HT-29 (cell line): Measurements from ENCODE around the gene UBE2Z. TPM values are rescaled to one million over a fixed set of nuclear protein-coding genes. Genes with fewer than 3 reads are reported as not detected.

Experiments
- DNase-seq: peaks from one replicate; pipeline ENCODE4 v3.0.0-alpha.2; 2015; ENCODE audit warnings: low spot score
- small RNA-seq: library from RNA; depleted of rRNA; stranded (forward); fragments of <200 nt; gene quantifications from one replicate; pipeline ENCODE3, GENCODE V24; 2014
- total RNA-seq: library from RNA; depleted of rRNA; stranded (reverse); fragments of >200 nt; shearing (Covaris generic); gene quantifications from 2 replicates; pipeline ENCODE4 v1.2.3, GENCODE V29; 2014; rRNA removed

UBE2Z gene
- total RNA-seq, 1 experiment from 2014 or later = 75.5 TPM

DNA sequence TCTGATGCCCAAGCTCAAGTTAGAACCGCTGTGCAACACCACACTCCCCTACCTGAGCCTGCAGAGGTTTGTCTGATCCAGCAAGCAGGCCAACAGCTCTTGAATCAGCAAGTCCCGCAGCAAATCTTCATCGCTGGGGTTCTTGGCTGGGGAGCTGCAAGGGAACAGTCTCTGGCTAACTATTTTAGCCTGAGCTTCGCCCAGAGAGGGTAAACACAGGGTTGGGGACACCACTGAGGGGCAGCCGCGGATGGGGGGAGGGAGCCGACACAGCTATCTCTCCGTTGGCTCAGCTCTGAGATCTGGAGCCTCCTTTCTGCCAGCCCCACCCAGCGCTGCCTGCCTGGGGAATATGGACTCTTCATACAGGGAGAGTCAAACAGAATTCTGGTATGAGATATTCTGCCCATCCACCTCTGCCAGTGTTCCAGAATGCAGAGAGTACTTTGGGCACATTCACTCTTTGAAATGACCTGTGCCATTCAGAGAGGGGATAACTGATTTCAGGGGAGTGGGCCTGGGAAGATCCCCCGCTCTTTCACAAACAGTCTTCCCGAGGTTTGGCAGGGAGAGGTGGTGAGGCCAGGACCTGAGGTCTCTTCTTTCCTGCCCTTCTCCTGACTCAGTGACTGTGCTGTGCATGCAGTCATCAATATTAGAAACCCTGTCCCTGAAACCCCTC is 52.8 kb downstream of the UBE2Z start:
- no peak for DNase-seq

DNA sequence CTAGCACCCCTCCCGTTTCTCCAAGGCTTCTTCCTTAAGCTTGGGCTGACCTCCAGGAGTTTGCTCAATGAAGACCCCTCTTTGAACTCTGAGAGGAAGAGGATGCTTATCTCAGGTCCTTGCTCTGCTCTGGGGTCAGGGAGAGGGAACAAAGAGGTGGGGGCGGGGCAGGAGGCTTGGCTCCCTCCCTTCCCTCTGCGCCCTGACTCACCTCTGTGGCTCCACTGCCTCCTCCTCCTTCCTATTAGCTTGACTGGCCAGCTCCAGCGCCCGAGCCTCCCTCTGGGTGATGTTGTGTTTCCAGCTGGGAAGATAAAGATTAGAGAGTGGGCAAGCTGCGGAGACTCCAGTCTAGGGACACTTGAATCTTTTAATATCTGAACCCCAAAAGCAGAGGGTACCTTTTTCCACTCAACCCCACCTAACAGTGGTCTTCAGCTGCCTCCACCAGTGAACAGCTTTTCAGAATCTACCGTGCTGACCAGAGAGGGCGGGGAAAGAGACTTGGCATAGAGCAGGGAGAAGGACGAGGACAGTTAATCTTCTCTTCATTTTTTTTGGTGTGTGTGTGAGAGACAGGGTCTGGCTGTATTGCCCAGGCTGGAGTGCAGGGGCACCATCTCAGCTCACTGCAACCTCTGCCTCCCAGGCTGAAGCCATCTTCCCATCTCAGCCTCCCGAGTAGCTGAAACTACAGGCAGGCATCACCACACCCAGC is 53.5 kb downstream of the UBE2Z start:
- DNase-seq = no peak

DNA sequence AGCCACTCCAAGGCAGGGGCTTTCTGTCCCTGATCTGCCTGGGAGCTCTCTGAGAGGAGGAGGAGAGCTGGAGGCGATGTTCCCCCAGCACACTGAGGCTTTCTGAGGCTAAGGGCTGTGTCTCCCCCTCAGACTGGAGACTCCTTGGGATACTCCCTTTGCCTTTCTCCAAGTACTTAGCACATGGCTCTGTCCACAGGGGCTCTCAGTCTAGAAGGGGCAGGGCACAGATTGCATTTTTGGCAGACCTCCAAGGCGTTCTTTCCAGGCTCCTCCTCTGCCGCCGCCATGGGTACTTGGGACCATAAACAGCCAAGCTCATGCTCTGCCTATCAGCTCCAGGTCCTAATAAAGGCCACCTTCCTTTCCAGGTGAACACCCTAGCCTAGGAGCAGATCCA is 62.0 kb downstream of the UBE2Z start:
- DNase-seq = peak; percentile 36

DNA sequence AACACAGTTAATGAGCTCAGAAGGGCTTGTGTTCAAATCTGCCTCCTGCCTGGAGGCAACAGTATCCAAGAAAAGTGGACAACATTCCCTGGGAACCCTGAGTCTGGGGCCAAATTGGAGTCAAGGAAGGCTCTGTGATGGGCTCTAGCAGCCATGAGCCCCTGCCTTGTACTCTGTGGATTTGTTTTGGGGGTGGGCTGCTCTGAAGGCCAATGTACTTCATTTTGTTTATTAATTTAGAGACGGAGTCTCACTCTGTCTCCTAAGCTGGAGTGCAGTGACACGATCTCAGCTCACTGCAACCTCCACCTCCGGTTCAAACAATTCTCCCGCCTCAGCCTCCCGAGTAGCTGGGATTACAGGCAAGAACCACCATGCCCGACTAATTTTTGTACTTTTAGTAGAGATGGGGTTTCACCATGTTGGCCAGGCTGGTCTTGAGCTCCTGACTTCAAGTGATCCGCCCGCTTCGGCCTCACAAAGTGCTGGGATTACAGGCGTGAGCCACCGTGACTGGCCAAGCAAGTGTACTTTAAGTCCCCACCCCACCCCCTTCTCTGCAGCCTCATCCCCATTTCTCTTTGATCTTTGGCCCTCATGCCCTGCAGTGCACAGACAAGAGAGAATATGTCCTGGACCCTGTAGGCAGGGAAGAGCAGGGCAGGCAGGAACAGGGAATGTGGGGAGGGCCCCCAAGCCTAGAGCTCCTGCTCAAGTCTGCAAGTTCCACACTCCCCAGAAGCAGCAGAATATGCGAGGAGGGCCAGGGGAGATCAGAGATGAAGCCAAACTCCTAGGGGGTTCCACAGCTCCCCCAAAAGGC is 62.9 kb downstream of the UBE2Z start:
- DNase-seq = no peak

DNA sequence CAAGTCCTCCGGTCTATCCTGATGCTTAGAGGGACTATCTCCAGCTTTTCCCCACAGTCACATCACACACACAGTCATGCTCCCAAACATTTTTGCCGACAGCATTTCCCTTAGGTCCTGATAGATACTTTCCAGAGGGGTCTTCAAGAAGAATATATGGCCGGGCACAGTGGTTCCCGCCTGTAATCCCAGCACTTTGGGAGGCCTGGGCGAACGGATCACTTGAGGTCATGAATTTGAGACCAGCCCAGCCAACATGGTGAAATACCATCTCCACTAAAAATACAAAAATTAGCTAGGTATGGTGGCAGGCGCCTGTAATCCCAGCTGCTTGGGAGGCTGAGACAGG is 64.5 kb downstream of the UBE2Z start:
- DNase-seq = no peak

DNA sequence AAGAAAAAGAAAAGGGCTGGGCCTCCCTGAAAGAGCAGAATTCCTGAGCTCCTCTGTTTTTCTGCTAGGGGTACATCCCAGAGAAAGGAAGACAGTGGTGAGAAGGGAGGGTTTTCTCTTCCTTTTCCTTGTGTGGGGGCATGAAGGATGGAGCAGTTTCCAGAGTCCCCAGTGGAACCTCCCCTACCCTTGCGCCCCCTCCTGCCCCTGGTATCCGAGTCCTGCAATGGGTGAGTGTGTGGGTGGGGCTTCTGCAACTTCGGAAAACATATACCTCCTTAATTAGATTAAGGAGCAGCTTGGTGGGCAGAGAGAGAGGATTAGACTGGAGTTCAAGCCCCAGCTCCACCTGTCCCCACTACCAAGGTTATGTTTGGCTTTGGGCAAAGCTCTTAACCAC is 65.6 kb downstream of the UBE2Z start:
- DNase-seq = no peak

Small RNA genes lying within 50 kb of the gene (small RNA-seq; reads per million reads assigned to genes)
- not detected for gene AC068531.1
- gene RF00263 = not detected
- not detected for gene RF01210
- gene RNU1-42P = not detected

Other genes with a start within 250 kb of the UBE2Z start
- not detected in 2 replicates for gene PRAC1, start 185.9 kb upstream of the UBE2Z start, total RNA-seq
- 0.76 TPM in 1 of 2 replicates, not detected in the other for gene PRAC2, start 185.2 kb upstream of the UBE2Z start, total RNA-seq
- 3.5 and 5.3 TPM in 2 replicates for gene HOXB13, start 179.7 kb upstream of the UBE2Z start, total RNA-seq
- 0.05 and 0.36 TPM in 2 replicates for gene TTLL6, start 91.2 kb upstream of the UBE2Z start, total RNA-seq
- 8.1 and 11.0 TPM in 2 replicates for gene CALCOCO2, start 77.4 kb upstream of the UBE2Z start, total RNA-seq
- gene ATP5MC1, start 15.6 kb upstream of the UBE2Z start, total RNA-seq = 179 and 187 TPM in 2 replicates
- 93.9 and 141 TPM in 2 replicates for gene SNF8, start 36.4 kb downstream of the UBE2Z start, total RNA-seq
- not detected in 2 replicates for gene GIP, start 60.2 kb downstream of the UBE2Z start, total RNA-seq
- not detected in 2 replicates for gene IGF2BP1, start 89.0 kb downstream of the UBE2Z start, total RNA-seq
- 0.18 TPM in 1 of 2 replicates, not detected in the other for gene B4GALNT2, start 224.4 kb downstream of the UBE2Z start, total RNA-seq